DOHH2 (cell line): ENCODE measurements around the gene FOSL1.

Source experiments
- H3F3A ChIP-seq: fragments of 200-600 bp; sonication (generic), shearing (Covaris generic); 2 replicates; pipeline ENCODE4 v1.6.0; 2016; ENCODE audit warnings: antibody characterized with exemption, mild to moderate bottlenecking; ENCODE audit not compliant: control insufficient read depth, insufficient read depth
- H3K27ac ChIP-seq: fragments of 200-600 bp; sonication (generic); 2 replicates; pipeline ENCODE4 v1.5.1; 2014; ENCODE audit warnings: low read depth, mild to moderate bottlenecking, low read length, moderate library complexity
- H3K27me3 ChIP-seq: fragments of 200-600 bp; sonication (generic); 2 replicates; pipeline ENCODE4 v1.6.1; 2014; ENCODE audit warnings: mild to moderate bottlenecking, low read length, mixed read lengths; ENCODE audit not compliant: control insufficient read depth
- H3K36me3 ChIP-seq: fragments of 200-600 bp; sonication (generic); 2 replicates; pipeline ENCODE4 v1.6.1; 2014; ENCODE audit warnings: mild to moderate bottlenecking, low read length, moderate library complexity, mixed read lengths; ENCODE audit not compliant: control insufficient read depth
- H3K4me1 ChIP-seq: fragments of 200-600 bp; sonication (generic); 2 replicates; pipeline ENCODE4 v1.6.1; 2014; ENCODE audit warnings: mild to moderate bottlenecking, low read length, mixed read lengths; ENCODE audit not compliant: control insufficient read depth
- H3K4me2 ChIP-seq: fragments of 200-600 bp; sonication (generic); 2 replicates; pipeline ENCODE4 v1.6.0; 2014; ENCODE audit warnings: mild to moderate bottlenecking, low read length, moderate library complexity
- H3K4me3 ChIP-seq: fragments of 200-600 bp; sonication (generic); 2 replicates; pipeline ENCODE4 v1.5.1; 2014; ENCODE audit warnings: mild to moderate bottlenecking, low read length, mixed read lengths
- H3K79me2 ChIP-seq: fragments of 200-600 bp; sonication (generic); 2 replicates; pipeline ENCODE4 v1.6.1; 2014; ENCODE audit warnings: mild to moderate bottlenecking, low read length, mixed read lengths; ENCODE audit not compliant: control insufficient read depth
- H3K9me2 ChIP-seq: fragments of 200-600 bp; sonication (generic); replicated peaks from 2 replicates; pipeline ENCODE4 v1.6.1; 2014; ENCODE audit warnings: mild to moderate bottlenecking, low read length, mixed read lengths; ENCODE audit not compliant: control insufficient read depth
- H3K9me3 ChIP-seq: fragments of 200-600 bp; sonication (generic); 2 replicates; pipeline ENCODE4 v1.6.1; 2014; ENCODE audit warnings: antibody characterized with exemption, low read length, mixed read lengths; ENCODE audit not compliant: control insufficient read depth, insufficient read depth
- H4K20me1 ChIP-seq: fragments of 200-600 bp; sonication (generic); 2 replicates; pipeline ENCODE4 v1.6.0; 2014; ENCODE audit warnings: low read depth, mild to moderate bottlenecking, antibody characterized with exemption, low read length, moderate library complexity; ENCODE audit not compliant: control insufficient read depth, insufficient read depth
- CTCF ChIP-seq: fragments of 200-600 bp; sonication (generic); IDR thresholded peaks from one replicate; pipeline ENCODE4 v1.5.1; 2014; ENCODE audit warnings: antibody characterized with exemption, mild to moderate bottlenecking, low read depth, low read length; ENCODE audit not compliant: poor library complexity, severe bottlenecking
- EZH2phosphoT487 ChIP-seq: fragments of 200-600 bp; sonication (generic); IDR thresholded peaks from 2 replicates; pipeline ENCODE4 v1.6.1; 2017; ENCODE audit warnings: borderline replicate concordance, mild to moderate bottlenecking, antibody characterized with exemption, low read length, moderate library complexity, mixed read lengths

Gene FOSL1

GRCh38 chr11:65852508-65853245 is 47.5 kb downstream of the FOSL1 start:
- Histone ChIP-seq H3K36me3 (peaks cover 65% of the 10 kb centered on the region), H3K4me3 (no peak overlapping the region), H3K9me3 (peaks cover 5% of the 10 kb centered on the region; the same call in 1 of the 2 replicates), H3K27ac (no peak overlapping the region), H4K20me1 (peaks cover 20% of the 10 kb centered on the region), H3K4me1 (peaks cover 7% of the 10 kb centered on the region), H3F3A (peaks cover 27% of the 10 kb centered on the region), H3K4me2 (no peak overlapping the region), H3K27me3 (0 out of 2 replicates have a peak, but pooled peaks cover 2% of the 10 kb centered on the region), H3K79me2 (peaks cover 35% of the 10 kb centered on the region), H3K9me2 (no peaks in the 10 kb centered on the region)
- TF ChIP-seq CTCF: no peak
- no peak for TF ChIP-seq EZH2phosphoT487

- H4K20me1 ChIP-seq: peaks cover 20% of the 10 kb centered on the region
- H3K4me1 ChIP-seq: peaks cover 7% of the 10 kb centered on the region
- H3K4me3 ChIP-seq: no peak overlapping the region
- no peak overlapping the region for H3K27ac ChIP-seq
- TF ChIP-seq CTCF (no peak), EZH2phosphoT487 (no peak)
- peaks cover 27% of the 10 kb centered on the region for H3F3A ChIP-seq
- peaks cover 28% of the 10 kb centered on the region for H3K79me2 ChIP-seq
- no peaks in the 10 kb centered on the region for H3K9me2 ChIP-seq
- H3K9me3 ChIP-seq: peaks cover 5% of the 10 kb centered on the region; the same call in 1 of the 2 replicates
- peaks cover 59% of the 10 kb centered on the region for H3K36me3 ChIP-seq
- no peak overlapping the region for H3K4me2 ChIP-seq
- H3K27me3 ChIP-seq: 0 out of 2 replicates have a peak, but pooled peaks cover 2% of the 10 kb centered on the region
These were observed 48.2 kb downstream of the FOSL1 start for GRCh38 chr11:65851811-65852507.

- Histone ChIP-seq H3K9me3 (peaks cover 5% of the 10 kb centered on the region; the same call in 1 of the 2 replicates), H3K4me3 (no peak overlapping the region), H3F3A (peaks cover 22% of the 10 kb centered on the region), H3K9me2 (no peaks in the 10 kb centered on the region), H4K20me1 (peaks cover 13% of the 10 kb centered on the region), H3K27ac (no peak overlapping the region), H3K79me2 (peaks cover 20% of the 10 kb centered on the region), H3K27me3 (0 out of 2 replicates have a peak, but pooled peaks cover 2% of the 10 kb centered on the region), H3K36me3 (peaks cover 51% of the 10 kb centered on the region), H3K4me2 (no peak overlapping the region), H3K4me1 (peaks cover under 1% of the 10 kb centered on the region)
- TF ChIP-seq CTCF (peak; percentile 79), EZH2phosphoT487 (no peak)
These were observed 49.1 kb downstream of the FOSL1 start for GRCh38 chr11:65851083-65851579.
